ENCODE results near the gene SRM.

The SRM gene

GRCh38 chr1:11012260-11013159 is 47.3 kb downstream of the SRM start, which contains the start of gene TARDBP (continued):
- TF ChIP-seq ZNF169 (tag by site-specific recombination; IDR thresholded peaks at IDR 0.05) = no peak
- TF ChIP-seq ZNF585B (tag by site-specific recombination; IDR thresholded peaks at IDR 0.05) = no peak; the same call in 1 of the 2 replicates
- TF ChIP-seq MEIS1 (CRISPR knock-in tag; IDR thresholded peaks at IDR 0.05; ENCODE audit: borderline replicate concordance) = peak; percentile 72; the same call in 1 of the 2 replicates
- TF ChIP-seq BCL6B (tag by site-specific recombination; IDR thresholded peaks at IDR 0.05) = no peak
- TF ChIP-seq FEZF1 (tag by site-specific recombination; IDR thresholded peaks at IDR 0.05) = no peak
- TF ChIP-seq ZNF473 (tag by site-specific recombination; IDR thresholded peaks at IDR 0.05) = no peak
- TF ChIP-seq ZNF623 (tag by site-specific recombination; IDR thresholded peaks at IDR 0.05) = peak; percentile 17
- no peak for TF ChIP-seq ZBTB49 (tag by site-specific recombination; IDR thresholded peaks at IDR 0.05; ENCODE audit: low read depth)
- TF ChIP-seq ZNF221 (tag by site-specific recombination; IDR thresholded peaks at IDR 0.05; ENCODE audit: borderline replicate concordance) = no peak
- no peak for TF ChIP-seq ZNF157 (tag by site-specific recombination; IDR thresholded peaks at IDR 0.05)
- peak; percentile 49; the same call in 1 of the 2 replicates for TF ChIP-seq ZBTB48 (tag by site-specific recombination; IDR thresholded peaks at IDR 0.05)
- TF ChIP-seq YY1 (tag by site-specific recombination; IDR thresholded peaks at IDR 0.05) = peak; percentile 90
- no peak for TF ChIP-seq ZNF280D (tag by site-specific recombination; IDR thresholded peaks at IDR 0.05)
- peak; percentile 81 for TF ChIP-seq SCRT1 (tag by site-specific recombination; IDR thresholded peaks at IDR 0.05; ENCODE audit: borderline replicate concordance)
- TF ChIP-seq ZNF37A (tag by site-specific recombination; IDR thresholded peaks at IDR 0.05) = no peak
- no peak for TF ChIP-seq GFI1B (tag by site-specific recombination; IDR thresholded peaks at IDR 0.05)
- TF ChIP-seq PRDM10 (tag by site-specific recombination; IDR thresholded peaks at IDR 0.05) = peak; percentile 100
- TF ChIP-seq KLF7 (tag by site-specific recombination; IDR thresholded peaks at IDR 0.05; ENCODE audit: borderline replicate concordance) = peak; percentile 87; the same call in 1 of the 2 replicates
- TF ChIP-seq ZNF350 (tag by site-specific recombination; IDR thresholded peaks at IDR 0.05) = no peak
- peak; percentile 66; the same call in 1 of the 2 replicates for TF ChIP-seq ZNF692 (tag by site-specific recombination; IDR thresholded peaks at IDR 0.05)
- TF ChIP-seq ZNF530 (tag by site-specific recombination; IDR thresholded peaks at IDR 0.05; ENCODE audit: low read depth) = no peak
- TF ChIP-seq ZFHX2 (tag by site-specific recombination; conservative IDR thresholded peaks at IDR 0.05) = peak; percentile 96
- TF ChIP-seq ZNF843 (tag by site-specific recombination; IDR thresholded peaks at IDR 0.05) = peak; percentile 57; the same call in 1 of the 2 replicates

Data from HEK293 (cell line).